Endothelial cell of umbilical vein (primary cell): ENCODE measurements around the gene MVK. TPM values are rescaled to one million over a fixed set of nuclear protein-coding genes. Genes with fewer than 3 reads are reported as not detected.

Source experiments
- BruUV-seq: library from RNA; stranded (reverse); fragments of 400-500 nt; replicated peaks from 2 replicates; lab custom pipeline; 2021; lab: Mats Ljungman, UMichigan
- CTCF ChIA-PET: fragments of 300-600, 350-600 bp; sonication (Branson Sonifier 250); formaldehyde crosslinking; loops from one replicate; lab custom pipeline; 2021; ENCODE audit warnings: antibody characterized with exemption, inconsistent platforms; lab: Charles Lee
- POLR2A ChIA-PET: fragments of 300-600, 350-600 bp; sonication (Branson Sonifier 250); formaldehyde crosslinking; loops from one replicate; lab custom pipeline; 2021; ENCODE audit warnings: antibody characterized with exemption, inconsistent platforms; lab: Charles Lee
- DNase-seq: peaks from one replicate; pipeline ENCODE4 v3.0.0-alpha.2; 2011; ENCODE audit warnings: low read depth, low spot score
- FAIRE-seq: peaks from 2 replicates; lab custom pipeline; 2011; peaks lifted over from hg19 to GRCh38; lab: Jason Lieb, UNC
- H2AFZ ChIP-seq: 2 replicates; pipeline ENCODE4 v1.6.0; 2012; ENCODE audit warnings: low read depth, low read length, control low read depth, inconsistent platforms
- H3K27ac ChIP-seq: 2 replicates; pipeline ENCODE4 v1.5.1; 2011; ENCODE audit warnings: low read depth, mild to moderate bottlenecking, control low read depth, low read length, moderate library complexity; ENCODE audit not compliant: insufficient read depth
- H3K27me3 ChIP-seq, 2 experiments: 2 replicates each; pipeline versions ENCODE4 v1.6.0 to v1.6.1; 2011; ENCODE audit warnings: low read length in 2 of 2, mixed read lengths in 1 of 2; ENCODE audit not compliant: control insufficient read depth in 2 of 2, insufficient read depth in 2 of 2
- H3K36me3 ChIP-seq, 2 experiments: 2 replicates in 1 of 2; 3 replicates in 1 of 2; pipeline ENCODE4 v1.5.1; 2011; ENCODE audit warnings: low read length in 2 of 2, mild to moderate bottlenecking in 1 of 2, moderate library complexity in 1 of 2; ENCODE audit not compliant: control insufficient read depth in 2 of 2, insufficient read depth in 2 of 2; ENCODE audit errors: extremely low read depth in 1 of 2
- H3K4me1 ChIP-seq: 3 replicates; pipeline ENCODE4 v1.5.1; 2011; ENCODE audit warnings: mild to moderate bottlenecking, low read length; ENCODE audit not compliant: control insufficient read depth, insufficient read depth; ENCODE audit errors: extremely low read depth
- H3K4me2 ChIP-seq: 2 replicates; pipeline ENCODE4 v1.6.1; 2011; ENCODE audit warnings: low read length, control low read depth, mixed read lengths; ENCODE audit not compliant: insufficient read depth
- H3K4me3 ChIP-seq, 3 experiments: fragments of 200-600 bp in 1 of 3; sonication (generic), shearing (Covaris generic) in 1 of 3; replicated peaks in 1 of 3; 2 replicates each; pipeline ENCODE4 v1.5.1; 2011 to 2016; ENCODE audit warnings: control low read depth in 3 of 3, low read length in 3 of 3, mild to moderate bottlenecking in 2 of 3, inconsistent platforms in 1 of 3, low read depth in 1 of 3, moderate library complexity in 1 of 3; ENCODE audit not compliant: insufficient read depth in 1 of 3
- H3K79me2 ChIP-seq: 2 replicates; pipeline ENCODE4 v1.6.0; 2012; ENCODE audit warnings: low read length, inconsistent platforms; ENCODE audit not compliant: control insufficient read depth, insufficient read depth
- H3K9ac ChIP-seq: replicated peaks from 2 replicates; pipeline ENCODE3; 2011; ENCODE audit warnings: low read length, control low read depth; ENCODE audit not compliant: insufficient read depth; ENCODE audit errors: extremely low read depth
- H3K9me1 ChIP-seq: replicated peaks from 3 replicates; pipeline ENCODE4 v1.6.0; 2011; ENCODE audit warnings: mild to moderate bottlenecking, low read length; ENCODE audit not compliant: control insufficient read depth, insufficient read depth; ENCODE audit errors: extremely low read depth
- H3K9me3 ChIP-seq: replicated peaks from 2 replicates; pipeline ENCODE4 v1.5.1; 2012; ENCODE audit warnings: low read length, inconsistent platforms; ENCODE audit not compliant: control insufficient read depth, insufficient read depth
- H4K20me1 ChIP-seq: replicated peaks from 2 replicates; pipeline ENCODE3; 2011; ENCODE audit warnings: mild to moderate bottlenecking, low read length; ENCODE audit not compliant: control insufficient read depth, insufficient read depth; ENCODE audit errors: extremely low read depth
- FOS ChIP-seq: IDR thresholded peaks from 2 replicates; pipeline ENCODE4 v1.6.1; 2011; ENCODE audit warnings: mild to moderate bottlenecking, low read length, moderate library complexity, borderline replicate concordance; ENCODE audit not compliant: insufficient read depth
- MAX ChIP-seq: IDR thresholded peaks from 2 replicates; pipeline ENCODE4 v1.6.1; 2011; ENCODE audit not compliant: insufficient read depth, insufficient read length
- MYC ChIP-seq: IDR thresholded peaks from one replicate; pipeline ENCODE4 v1.6.1; 2011; ENCODE audit warnings: mild to moderate bottlenecking, low read depth, low read length
- POLR2A ChIP-seq: IDR thresholded peaks from 2 replicates; pipeline ENCODE4 v1.6.1; 2012; ENCODE audit warnings: low read depth, mild to moderate bottlenecking, control low read depth, low read length
- POLR2AphosphoS5 ChIP-seq: IDR thresholded peaks from 2 replicates; pipeline ENCODE4 v1.6.1; 2012; ENCODE audit warnings: low read depth, mild to moderate bottlenecking, control low read depth, low read length, moderate library complexity; ENCODE audit not compliant: insufficient read depth
- dilution Hi-C: fragments of 300-500 bp; cut with MboI; formaldehyde crosslinking; loops from one replicate; pipeline ENCODE4 v1.15.0; 2019; ENCODE audit warnings: low sequenced_read_pairs; ENCODE audit not compliant: extremely low pct_ligation_motif_present
- intact Hi-C: fragments of 100-400 bp; cut with micrococcal nuclease; formaldehyde crosslinking; loops from one replicate; pipeline ENCODE4 v1.10.0; 2022
- polyA plus RNA-seq, 4 experiments: library from polyadenylated mRNA; depleted of rRNA in 3 of 4; stranded (reverse) in 3 of 4; unstranded in 1 of 4; fragments of >200 nt; gene quantifications; 2 replicates each; pipeline versions ENCODE4 v1.2.1 to v1.2.3, GENCODE V29; 2011 to 2012; ENCODE audit warnings: missing spikeins in 1 of 4
- total RNA-seq: library from RNA; stranded (reverse); gene quantifications from 2 replicates; pipeline ENCODE4 v1.2.3, GENCODE V29; 2021
- TF ChIP-seq, protein P1 (sequence below), 2 donors: IDR thresholded peaks; 1 replicate in 1 of 2; 2 replicates in 1 of 2; pipeline ENCODE4 v1.5.1; 2011; ENCODE audit warnings: low read length in 2 of 2, mild to moderate bottlenecking in 2 of 2, moderate library complexity in 2 of 2, control low read depth in 1 of 2, inconsistent platforms in 1 of 2, low read depth in 1 of 2; ENCODE audit not compliant: insufficient read depth in 1 of 2; ENCODE audit errors: extremely low read depth in 1 of 2

MVK gene
- total and polyA plus RNA-seq, 2 donors (not counting 3 experiments of a cell fraction or from before 2014, with no cell fraction given) = 32.6 to 42.6 TPM

DNA sequence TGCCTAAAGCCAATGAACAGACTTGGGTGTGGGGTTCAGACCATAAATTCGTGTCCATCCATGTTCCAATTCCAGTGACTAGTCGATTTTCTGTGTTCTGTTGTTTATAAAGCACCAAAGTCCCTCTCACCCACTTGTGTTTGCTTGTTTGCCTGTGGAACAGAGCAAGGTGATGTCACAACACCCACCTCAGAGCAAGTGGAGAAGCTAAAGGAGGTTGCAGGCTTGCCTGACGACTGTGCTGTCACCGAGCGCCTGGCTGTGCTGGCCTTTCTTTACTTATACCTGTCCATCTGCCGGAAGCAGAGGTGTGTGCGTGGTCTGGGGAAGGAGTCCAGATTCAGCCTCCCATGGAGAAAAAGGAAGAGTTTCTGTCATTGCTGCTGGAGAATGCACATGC is 6.0 kb downstream of the MVK start:
- peaks cover 6 to 40% of the 10 kb centered on the region in 2 experiments for H3K36me3 ChIP-seq
- TF ChIP-seq, protein P1, sequence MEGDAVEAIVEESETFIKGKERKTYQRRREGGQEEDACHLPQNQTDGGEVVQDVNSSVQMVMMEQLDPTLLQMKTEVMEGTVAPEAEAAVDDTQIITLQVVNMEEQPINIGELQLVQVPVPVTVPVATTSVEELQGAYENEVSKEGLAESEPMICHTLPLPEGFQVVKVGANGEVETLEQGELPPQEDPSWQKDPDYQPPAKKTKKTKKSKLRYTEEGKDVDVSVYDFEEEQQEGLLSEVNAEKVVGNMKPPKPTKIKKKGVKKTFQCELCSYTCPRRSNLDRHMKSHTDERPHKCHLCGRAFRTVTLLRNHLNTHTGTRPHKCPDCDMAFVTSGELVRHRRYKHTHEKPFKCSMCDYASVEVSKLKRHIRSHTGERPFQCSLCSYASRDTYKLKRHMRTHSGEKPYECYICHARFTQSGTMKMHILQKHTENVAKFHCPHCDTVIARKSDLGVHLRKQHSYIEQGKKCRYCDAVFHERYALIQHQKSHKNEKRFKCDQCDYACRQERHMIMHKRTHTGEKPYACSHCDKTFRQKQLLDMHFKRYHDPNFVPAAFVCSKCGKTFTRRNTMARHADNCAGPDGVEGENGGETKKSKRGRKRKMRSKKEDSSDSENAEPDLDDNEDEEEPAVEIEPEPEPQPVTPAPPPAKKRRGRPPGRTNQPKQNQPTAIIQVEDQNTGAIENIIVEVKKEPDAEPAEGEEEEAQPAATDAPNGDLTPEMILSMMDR (IDR thresholded peaks at IDR 0.05; ENCODE audit: extremely low read depth in 1 of 2, insufficient read depth in 1 of 2, low read depth in 1 of 2, low read length in 2 of 2) = no peak
- TF ChIP-seq POLR2A = no peak
- no peak for TF ChIP-seq FOS
- no peak for TF ChIP-seq POLR2AphosphoS5
- H3K4me2 ChIP-seq = no peak overlapping the region
- DNase-seq = no peak
- no peak overlapping the region for H3K4me3 ChIP-seq
- dilution Hi-C loops (no loop called here), intact Hi-C loops (loop anchor here (10.0 kb wide), 1 partner anchor 135 kb away; the partner anchor contains the start of gene FAM222A)
- no TSS peak for BruUV-seq
- no peak for FAIRE-seq
- H3K9ac ChIP-seq = no peak overlapping the region
- no peak overlapping the region for H3K27ac ChIP-seq
- POLR2A ChIA-PET = no interaction called here
- peaks cover 3% of the 10 kb centered on the region for H3K4me1 ChIP-seq
- H3K79me2 ChIP-seq = peaks cover under 1% of the 10 kb centered on the region
- H3K27me3 ChIP-seq = no peaks in the 10 kb centered on the region
- H3K9me1 ChIP-seq = no peaks in the 10 kb centered on the region
- H2AFZ ChIP-seq = no peak overlapping the region
- no peaks in the 10 kb centered on the region for H4K20me1 ChIP-seq
- no peaks in the 10 kb centered on the region for H3K9me3 ChIP-seq
- CTCF ChIA-PET = interaction anchor here (1.3 kb wide), 1 partner anchor 18 kb away, joined by 3 read pairs; no protein-coding TSS in a partner anchor

GRCh38 chr12:109580272-109580671 is 6.7 kb downstream of the MVK start:
- intact Hi-C loops (no loop called here), dilution Hi-C loops (no loop called here)
- no TSS peak for BruUV-seq
- TF ChIP-seq MAX = no peak
- no peak for TF ChIP-seq FOS
- TF ChIP-seq MYC = no peak
- H3K27me3 ChIP-seq = no peaks in the 10 kb centered on the region
- H3K4me2 ChIP-seq = no peak overlapping the region
- DNase-seq = no peak
- no peaks in the 10 kb centered on the region for H3K79me2 ChIP-seq
- no peak overlapping the region for H2AFZ ChIP-seq
- no peak overlapping the region for H3K4me3 ChIP-seq
- peaks cover 6 to 44% of the 10 kb centered on the region in 2 experiments for H3K36me3 ChIP-seq
- no peak overlapping the region for H3K27ac ChIP-seq
- H3K4me1 ChIP-seq = no peaks in the 10 kb centered on the region
- no peaks in the 10 kb centered on the region for H4K20me1 ChIP-seq
- FAIRE-seq = no peak
- POLR2A ChIA-PET = no interaction called here
- H3K9me1 ChIP-seq = no peaks in the 10 kb centered on the region
- no peaks in the 10 kb centered on the region for H3K9me3 ChIP-seq
- H3K9ac ChIP-seq = no peak overlapping the region
- CTCF ChIA-PET = interaction anchor here (1.3 kb wide), 1 partner anchor 17 kb away, joined by 3 read pairs; no protein-coding TSS in a partner anchor
